GM18508 (cell line): ENCODE data around the gene ZSCAN32.

Experiments used
- ATAC-seq: cut with Tn5 transposase; IDR thresholded peaks from one replicate; pipeline ENCODE4 v1.9.1; 2021; ENCODE audit warnings: moderate number of reproducible peaks; ENCODE audit not compliant: insufficient read depth, unreplicated experiment

Gene ZSCAN32

GRCh38 chr16:3400779-3401688 is at the start of gene ZSCAN32, which contains the start of gene ZNF174:
Gene ZSCAN32 (minus strand): TSS chr16:3401004. CDS start chr16:3397557, 3,447 bp downstream.
Gene ZNF174 (plus strand): TSS chr16:3401215. CDS start chr16:3402005, 790 bp downstream.
- ATAC-seq: peak; percentile 96

- ATAC-seq: no peak
Measured at GRCh38 chr16:3444032-3444388, 43.2 kb upstream of the ZSCAN32 start.

DNA sequence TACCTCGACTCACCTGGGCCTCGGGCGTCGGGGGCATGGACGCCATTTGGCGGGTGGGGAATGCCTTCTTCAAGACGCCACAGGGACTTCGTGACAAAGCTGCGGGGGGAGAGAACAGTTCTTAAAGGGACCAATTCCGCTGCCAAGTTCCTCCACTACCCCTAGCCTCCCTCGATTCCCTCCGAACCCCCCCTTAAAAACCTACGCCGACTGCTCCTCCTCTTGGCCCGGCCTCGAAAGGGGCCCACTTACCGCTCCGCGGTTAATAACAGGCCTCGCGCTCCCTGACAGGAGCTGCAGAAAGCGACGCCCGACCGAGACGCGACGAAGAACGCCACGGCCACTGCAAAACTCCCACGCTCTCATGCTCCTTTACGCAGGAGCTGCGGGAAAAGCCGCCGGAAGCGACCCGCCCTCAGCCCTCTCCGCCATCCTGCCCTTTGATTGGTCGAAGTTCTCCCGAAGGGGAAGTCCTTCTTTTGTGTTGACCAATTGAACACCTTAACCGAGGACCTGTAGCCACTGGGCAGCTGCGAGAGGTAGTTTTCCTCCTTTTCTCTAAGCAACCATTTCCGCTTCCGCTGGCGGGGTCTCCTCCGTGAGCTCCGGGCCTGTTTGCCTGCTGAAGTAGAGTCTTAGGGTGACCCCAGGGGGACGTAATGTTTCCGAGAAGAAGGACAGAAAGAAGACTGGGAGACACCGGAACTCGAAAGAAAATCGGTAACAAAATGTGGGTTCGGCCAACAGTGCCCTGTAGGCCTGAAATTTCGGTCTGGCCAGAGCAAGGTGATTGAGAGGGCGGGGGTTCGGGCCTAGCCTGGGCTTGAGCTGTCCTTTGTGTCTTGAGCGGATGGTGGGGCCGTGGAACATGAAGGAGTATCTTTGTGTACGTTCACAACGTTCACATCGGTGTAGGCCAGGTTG is 42.6 kb upstream of the ZSCAN32 start, which contains the start of the genes NAA60 and ZNF597:
NAA60 (plus strand) TSS at position 573 of the 924 bp plus-strand sequence. CDS start 32,548 bp downstream, outside the sequence.
ZNF597 (minus strand) TSS at position 397 of the 924 bp plus-strand sequence; CDS start at position 46, 351 bp downstream.
- no peak for ATAC-seq

GRCh38 chr16:3439637-3440036 is 38.8 kb upstream of the ZSCAN32 start:
- ATAC-seq: no peak

- ATAC-seq: no peak
Measured at GRCh38 chr16:3434373-3434772, 33.6 kb upstream of the ZSCAN32 start.

DNA sequence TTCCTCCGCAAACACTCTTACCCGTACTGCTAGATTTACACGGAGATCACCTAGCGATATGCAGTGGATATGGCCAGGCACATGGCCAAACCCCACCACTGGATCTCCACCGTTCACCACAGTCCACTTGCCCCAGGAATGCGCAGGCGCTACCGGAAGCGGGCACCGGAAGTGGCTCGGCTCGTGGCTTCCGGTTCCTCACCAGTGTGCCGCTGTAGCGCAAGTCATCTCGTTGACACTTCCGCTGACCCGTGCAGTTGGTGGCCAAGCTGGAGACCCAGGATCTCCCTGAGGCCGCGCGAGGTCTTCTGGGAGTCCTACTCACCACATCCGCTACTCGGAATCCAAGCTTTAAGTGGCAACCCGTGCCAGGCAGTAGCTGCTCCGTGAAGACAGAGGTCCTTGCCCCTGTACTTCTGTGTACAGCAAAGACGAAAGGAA is 31.0 kb upstream of the ZSCAN32 start:
- no peak for ATAC-seq

DNA sequence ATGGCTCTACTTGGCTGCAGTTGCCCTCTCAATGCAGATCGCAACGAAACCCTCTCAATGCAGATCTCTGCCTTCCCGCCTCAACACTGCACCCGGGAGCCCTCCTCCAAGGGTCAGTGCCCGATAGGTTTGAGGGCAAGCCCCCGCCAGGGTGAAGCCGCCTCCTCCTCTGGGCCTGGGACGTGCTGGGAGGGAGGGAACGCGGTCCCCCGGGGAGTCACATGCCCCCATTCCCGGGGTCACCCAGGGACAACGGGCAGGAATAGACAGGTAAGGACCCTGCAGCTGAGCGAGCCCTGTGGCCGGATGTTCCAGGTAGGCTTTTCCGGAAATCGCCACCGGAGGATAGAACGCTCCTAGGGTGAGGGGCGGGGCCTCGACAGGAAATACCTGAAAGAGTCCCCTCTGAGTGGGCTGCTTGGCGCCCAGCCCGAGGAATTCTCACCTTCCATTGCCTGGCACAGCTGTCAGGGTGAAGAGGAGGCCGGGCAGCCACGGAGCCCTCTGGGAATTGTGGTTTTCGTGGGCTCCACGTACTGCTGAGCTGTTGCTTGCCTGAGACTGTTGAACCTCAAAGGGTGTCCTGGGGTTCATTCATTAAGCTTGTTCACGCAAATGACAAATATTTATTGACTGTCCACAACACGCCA is 13.1 kb upstream of the ZSCAN32 start:
- no peak for ATAC-seq

GRCh38 chr16:3408561-3409197 is 7.9 kb upstream of the ZSCAN32 start:
- ATAC-seq: no peak

- ATAC-seq: no peak
Measured at GRCh38 chr16:3401719-3402397, 1.1 kb upstream of the ZSCAN32 start.

GRCh38 chr16:3400446-3400778 is 392 bp downstream of the ZSCAN32 start:
- no peak for ATAC-seq

DNA sequence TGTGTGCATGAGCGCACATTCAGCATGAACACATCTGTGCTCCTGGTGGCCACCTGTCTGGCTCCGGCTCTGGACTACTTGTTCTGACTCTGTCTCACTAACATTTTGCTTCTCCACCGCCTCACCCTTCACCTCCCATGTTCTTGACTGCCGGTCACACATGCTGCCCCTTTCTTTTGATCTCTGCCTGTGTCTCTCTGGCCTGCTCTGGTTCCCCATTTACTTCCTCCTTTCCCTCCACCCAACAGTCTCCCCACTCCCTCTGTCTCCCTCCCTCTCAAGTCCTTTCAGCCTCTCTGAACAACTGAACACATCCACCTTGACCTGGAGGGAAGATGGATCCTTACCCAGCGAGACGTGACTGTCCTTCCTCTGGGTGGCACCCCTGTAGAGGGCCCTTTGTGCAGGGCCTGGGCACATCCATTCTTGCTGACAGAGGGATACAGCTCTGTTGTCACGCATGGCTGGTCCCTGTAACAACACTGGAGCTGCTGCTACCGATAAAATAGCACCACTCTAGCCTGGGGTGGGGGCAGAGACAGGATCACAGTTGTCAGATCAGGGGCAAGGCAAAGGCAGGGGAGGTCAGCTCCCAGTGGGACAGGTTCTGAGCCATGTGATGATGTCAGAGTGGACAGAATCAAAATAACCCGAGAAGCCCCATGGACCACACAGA is 11.0 kb downstream of the ZSCAN32 start:
- no peak for ATAC-seq

DNA sequence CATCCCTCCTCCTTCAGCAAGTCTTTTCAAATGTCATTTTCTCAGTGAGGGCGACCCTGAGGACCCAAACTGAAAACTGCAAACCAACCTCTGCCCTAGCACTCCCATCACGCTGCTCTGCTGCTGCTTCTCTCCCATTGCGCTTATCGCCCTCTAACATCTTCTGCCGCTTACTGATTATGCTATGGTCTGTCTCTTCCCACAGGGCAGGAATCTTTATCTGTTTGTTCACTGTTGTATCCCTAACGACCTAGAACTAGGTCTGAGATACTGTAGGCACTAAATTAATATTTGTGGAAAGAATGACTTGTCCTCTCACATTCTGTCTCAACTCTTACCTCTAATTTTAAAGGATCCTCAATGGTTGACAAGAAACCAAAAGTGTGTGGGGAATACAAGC is 12.5 kb downstream of the ZSCAN32 start:
- no peak for ATAC-seq

GRCh38 chr16:3383045-3383448 is 17.8 kb downstream of the ZSCAN32 start:
- no peak for ATAC-seq

- no peak for ATAC-seq
Measured at GRCh38 chr16:3377917-3378316, 22.9 kb downstream of the ZSCAN32 start.

GRCh38 chr16:3375680-3376079 is 25.1 kb downstream of the ZSCAN32 start:
- no peak for ATAC-seq

DNA sequence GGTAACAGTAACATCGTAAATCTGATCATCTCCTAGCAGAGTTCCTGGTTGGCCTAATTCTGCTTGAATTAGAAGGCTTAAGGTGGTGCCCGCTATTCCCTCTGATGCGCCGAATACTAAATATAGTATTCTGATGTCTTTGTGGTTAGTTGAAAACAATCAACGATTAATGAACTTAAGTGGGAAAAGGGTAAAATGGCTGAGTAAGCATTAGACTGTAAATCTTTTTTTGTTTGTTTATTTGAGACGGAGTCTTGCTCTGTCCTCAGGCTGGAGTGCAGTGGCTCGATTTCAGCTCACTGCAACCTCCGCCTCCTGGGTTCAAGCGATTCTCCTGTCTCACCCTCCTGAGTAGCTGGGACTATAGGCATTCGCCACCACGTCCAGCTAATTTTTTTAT is 31.7 kb downstream of the ZSCAN32 start:
- no peak for ATAC-seq

DNA sequence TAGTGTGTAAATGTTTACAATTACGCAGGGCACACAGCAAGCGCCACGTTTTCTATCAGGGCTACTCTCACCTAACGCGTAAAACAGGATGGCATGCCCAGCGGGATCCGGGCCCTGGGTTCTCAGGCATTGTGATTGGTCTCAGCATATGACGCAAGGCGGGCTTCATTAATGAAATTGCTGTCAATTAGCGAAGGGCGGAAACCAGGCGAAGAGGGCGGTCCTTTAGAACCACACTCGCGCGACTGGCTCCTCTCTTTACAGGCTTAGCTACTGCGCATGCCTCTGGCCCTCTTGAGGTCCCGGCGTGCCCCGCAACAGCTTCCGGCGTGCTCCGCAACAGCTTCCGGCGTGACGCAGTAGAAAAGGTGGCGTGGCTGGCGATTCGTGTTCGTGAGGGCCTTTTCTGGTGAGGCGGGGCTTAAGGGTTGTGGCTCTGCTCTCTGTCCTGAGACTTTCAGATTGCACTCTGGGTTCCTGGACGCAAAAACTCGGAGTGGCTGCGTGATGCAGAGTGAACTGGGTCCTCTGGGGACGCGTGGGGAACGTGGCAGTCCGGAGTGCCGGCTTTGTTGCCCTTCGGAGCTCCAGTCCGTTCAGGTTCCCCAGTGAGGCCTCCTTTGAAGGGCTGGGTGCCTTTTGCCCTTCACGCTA is 35.9 kb downstream of the ZSCAN32 start:
- no peak for ATAC-seq

GRCh38 chr16:3363793-3364192 is 37.0 kb downstream of the ZSCAN32 start:
- ATAC-seq: no peak
